Astrocyte of the cerebellum (primary cell): ENCODE data around the gene NSMF.

ENCODE experiments used
- DNase-seq: peaks from one replicate; pipeline ENCODE4 v3.0.0-alpha.2; 2011; ENCODE audit warnings: low read depth
- H3K4me3 ChIP-seq: 2 replicates; pipeline ENCODE4 v1.5.1; 2011; ENCODE audit warnings: mild to moderate bottlenecking, low read depth, low read length, moderate library complexity
- CTCF ChIP-seq: IDR thresholded peaks from 2 replicates; pipeline ENCODE4 v1.5.1; 2012; ENCODE audit warnings: low read length, low read depth, moderate library complexity, mild to moderate bottlenecking; ENCODE audit errors: missing control alignments
- in situ Hi-C: cut with HindIII; loops from 2 replicates; pipeline ENCODE4 v1.10.0; 2017; ENCODE audit warnings: low sequenced_read_pairs

NSMF gene

GRCh38 chr9:137441935-137442321, 17.2 kb downstream of the NSMF start:
- in situ Hi-C loops: no loop called here
- no peak overlapping the region for H3K4me3 ChIP-seq
- no peak for TF ChIP-seq CTCF
- no peak for DNase-seq

GRCh38 chr9:137441289-137441934, 17.7 kb downstream of the NSMF start, which contains the start of gene ENTPD8:
ENTPD8 (minus strand) TSS chr9:137441357; CDS start chr9:137438285, 3,072 bp downstream.
- no peak for TF ChIP-seq CTCF
- in situ Hi-C loops: no loop called here
- H3K4me3 ChIP-seq: peak within 1 kb of the TSS; percentile 30
- no peak for DNase-seq

GRCh38 chr9:137439158-137439714, 19.9 kb downstream of the NSMF start:
- TF ChIP-seq CTCF: no peak
- DNase-seq: no peak
- no peak overlapping the region for H3K4me3 ChIP-seq
- in situ Hi-C loops: no loop called here

- H3K4me3 ChIP-seq: no peak overlapping the region
- no peak for DNase-seq
- no peak for TF ChIP-seq CTCF
- in situ Hi-C loops: no loop called here
Measured at GRCh38 chr9:137438591-137439157, 20.5 kb downstream of the NSMF start.

GRCh38 chr9:137437691-137438590, 21.2 kb downstream of the NSMF start:
- no peak overlapping the region for H3K4me3 ChIP-seq
- DNase-seq: no peak
- no peak for TF ChIP-seq CTCF
- in situ Hi-C loops: no loop called here

- H3K4me3 ChIP-seq: no peak overlapping the region
- in situ Hi-C loops: no loop called here
- no peak for TF ChIP-seq CTCF
- DNase-seq: no peak
Measured at GRCh38 chr9:137436761-137437600, 22.2 kb downstream of the NSMF start.
